Osteoblast (primary cell): ENCODE results near the gene BTN2A1. TPM values are rescaled to one million over a fixed set of nuclear protein-coding genes. Genes with fewer than 3 reads are reported as not detected.
A peak's percentile ranks its signal among the peaks of the same experiment; 100 is the strongest.
"Not testable (repeated sequence)": the region's sequence is repeated elsewhere in the genome, so short reads cannot be mapped to it uniquely, and the experiment has no call there.

Experiments used
- DNase-seq: peaks from one replicate; pipeline ENCODE4 v3.0.0; 2011; ENCODE audit warnings: low spot score, mixed read lengths; ENCODE audit not compliant: insufficient read length; ENCODE audit errors: missing footprints
- H2AFZ ChIP-seq: 2 replicates; pipeline ENCODE4 v1.6.0; 2011; ENCODE audit warnings: mild to moderate bottlenecking, low read length
- H3K27ac ChIP-seq: 2 replicates; pipeline ENCODE4 v1.5.1; 2011; ENCODE audit warnings: mild to moderate bottlenecking, low read depth, low read length, moderate library complexity
- H3K27me3 ChIP-seq: 2 replicates; pipeline ENCODE4 v1.6.0; 2012; ENCODE audit warnings: mild to moderate bottlenecking, control low read depth, inconsistent platforms, low read length, moderate library complexity; ENCODE audit not compliant: insufficient read depth
- H3K36me3 ChIP-seq: 2 replicates; pipeline ENCODE4 v1.5.1; 2011; ENCODE audit warnings: mild to moderate bottlenecking, low read length, control low read depth, moderate library complexity; ENCODE audit not compliant: insufficient read depth
- H3K4me1 ChIP-seq: 2 replicates; pipeline ENCODE4 v1.5.1; 2011; ENCODE audit warnings: mild to moderate bottlenecking, low read length, control low read depth, moderate library complexity; ENCODE audit not compliant: insufficient read depth
- H3K4me2 ChIP-seq: 2 replicates; pipeline ENCODE4 v1.6.0; 2011; ENCODE audit warnings: mild to moderate bottlenecking, low read length; ENCODE audit not compliant: insufficient read depth
- H3K4me3 ChIP-seq: fragments of 200-600 bp; sonication (generic); 3 replicates; pipeline ENCODE4 v1.5.1; 2012; ENCODE audit warnings: mild to moderate bottlenecking, low read length, inconsistent platforms; ENCODE audit not compliant: insufficient read depth
- H3K79me2 ChIP-seq: 2 replicates; pipeline ENCODE4 v1.6.0; 2012; ENCODE audit warnings: mild to moderate bottlenecking, low read length, control low read depth, inconsistent platforms; ENCODE audit not compliant: insufficient read depth
- H3K9me3 ChIP-seq: 2 replicates; pipeline ENCODE4 v1.5.1; 2011; ENCODE audit warnings: low read depth, low read length, control low read depth
- H4K20me1 ChIP-seq: 2 replicates; pipeline ENCODE4 v1.6.0; 2012; ENCODE audit warnings: mild to moderate bottlenecking, low read length, control low read depth; ENCODE audit not compliant: insufficient read depth
- total RNA-seq: library from RNA; depleted of rRNA; stranded (reverse); fragments of >200 nt; gene quantifications from 2 replicates; pipeline ENCODE4 v1.2.3, GENCODE V29; 2012
- TF ChIP-seq, protein P1 (sequence below): IDR thresholded peaks from 2 replicates; pipeline ENCODE4 v1.5.1; 2011; ENCODE audit warnings: mild to moderate bottlenecking, low read depth, low read length, moderate library complexity; ENCODE audit errors: extremely low read depth

Gene BTN2A1
- total RNA-seq, 1 donor, result 10.5 TPM

DNA sequence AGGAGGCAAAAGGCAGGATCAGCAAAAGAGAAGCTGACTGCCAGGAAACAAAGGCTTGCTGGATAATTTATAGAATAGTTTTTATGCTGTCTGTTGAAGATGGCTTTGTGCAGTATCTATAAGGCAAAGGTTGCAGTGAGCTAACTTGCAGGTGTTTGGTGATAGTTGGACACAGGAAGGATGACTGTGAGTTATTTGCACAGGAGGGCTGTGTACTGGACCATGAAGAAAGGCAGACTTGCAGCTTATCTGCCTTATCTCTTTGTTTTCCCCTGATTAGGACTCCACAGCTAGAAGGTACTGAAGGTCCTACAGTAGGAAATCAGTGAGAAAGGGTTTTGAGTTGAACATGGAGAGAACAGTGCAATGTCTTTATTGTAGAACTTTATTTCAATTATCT, 44.4 kb downstream of the BTN2A1 start:
- H3K4me2 ChIP-seq, result peak overlapping the region; percentile 80
- no peak overlapping the region for H3K4me3 ChIP-seq
- H3K27ac ChIP-seq, result no peak overlapping the region
- H2AFZ ChIP-seq, result no peak overlapping the region
- TF ChIP-seq, protein P1, sequence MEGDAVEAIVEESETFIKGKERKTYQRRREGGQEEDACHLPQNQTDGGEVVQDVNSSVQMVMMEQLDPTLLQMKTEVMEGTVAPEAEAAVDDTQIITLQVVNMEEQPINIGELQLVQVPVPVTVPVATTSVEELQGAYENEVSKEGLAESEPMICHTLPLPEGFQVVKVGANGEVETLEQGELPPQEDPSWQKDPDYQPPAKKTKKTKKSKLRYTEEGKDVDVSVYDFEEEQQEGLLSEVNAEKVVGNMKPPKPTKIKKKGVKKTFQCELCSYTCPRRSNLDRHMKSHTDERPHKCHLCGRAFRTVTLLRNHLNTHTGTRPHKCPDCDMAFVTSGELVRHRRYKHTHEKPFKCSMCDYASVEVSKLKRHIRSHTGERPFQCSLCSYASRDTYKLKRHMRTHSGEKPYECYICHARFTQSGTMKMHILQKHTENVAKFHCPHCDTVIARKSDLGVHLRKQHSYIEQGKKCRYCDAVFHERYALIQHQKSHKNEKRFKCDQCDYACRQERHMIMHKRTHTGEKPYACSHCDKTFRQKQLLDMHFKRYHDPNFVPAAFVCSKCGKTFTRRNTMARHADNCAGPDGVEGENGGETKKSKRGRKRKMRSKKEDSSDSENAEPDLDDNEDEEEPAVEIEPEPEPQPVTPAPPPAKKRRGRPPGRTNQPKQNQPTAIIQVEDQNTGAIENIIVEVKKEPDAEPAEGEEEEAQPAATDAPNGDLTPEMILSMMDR, result no peak
- H3K27me3 ChIP-seq, result peaks cover 34% of the 10 kb centered on the region
- H3K9me3 ChIP-seq, result no peaks in the 10 kb centered on the region
- no peaks in the 10 kb centered on the region for H3K4me1 ChIP-seq
- H3K36me3 ChIP-seq, result no peaks in the 10 kb centered on the region
- no peak for DNase-seq
- no peaks in the 10 kb centered on the region for H3K79me2 ChIP-seq
- H4K20me1 ChIP-seq, result no peaks in the 10 kb centered on the region

DNA sequence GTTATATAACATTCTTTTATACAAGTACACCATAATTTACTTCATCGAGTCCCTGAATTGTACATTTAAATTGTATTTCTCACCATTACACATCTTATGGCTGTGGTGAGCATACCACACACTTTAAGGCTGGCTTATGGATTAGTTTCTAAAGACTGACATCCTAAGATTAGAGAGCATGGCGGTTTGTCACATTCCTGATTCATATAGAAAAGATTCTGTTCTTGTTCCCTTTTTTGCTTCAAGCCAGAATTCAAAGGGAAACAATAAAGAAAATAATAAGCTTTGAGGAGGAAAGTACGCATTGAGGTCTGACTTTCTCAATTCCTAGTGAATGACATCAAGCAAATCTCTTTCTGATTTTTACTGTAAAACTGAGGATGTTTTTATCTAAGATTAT, 44.9 kb downstream of the BTN2A1 start:
- H3K9me3 ChIP-seq, result no peaks in the 10 kb centered on the region
- no peak overlapping the region for H2AFZ ChIP-seq
- peaks cover 34% of the 10 kb centered on the region for H3K27me3 ChIP-seq
- H4K20me1 ChIP-seq, result no peaks in the 10 kb centered on the region
- no peak overlapping the region for H3K4me2 ChIP-seq
- H3K79me2 ChIP-seq, result no peaks in the 10 kb centered on the region
- H3K36me3 ChIP-seq, result no peaks in the 10 kb centered on the region
- no peak overlapping the region for H3K27ac ChIP-seq
- no peaks in the 10 kb centered on the region for H3K4me1 ChIP-seq
- TF ChIP-seq, protein P1, result no peak
- no peak overlapping the region for H3K4me3 ChIP-seq
- DNase-seq, result no peak

DNA sequence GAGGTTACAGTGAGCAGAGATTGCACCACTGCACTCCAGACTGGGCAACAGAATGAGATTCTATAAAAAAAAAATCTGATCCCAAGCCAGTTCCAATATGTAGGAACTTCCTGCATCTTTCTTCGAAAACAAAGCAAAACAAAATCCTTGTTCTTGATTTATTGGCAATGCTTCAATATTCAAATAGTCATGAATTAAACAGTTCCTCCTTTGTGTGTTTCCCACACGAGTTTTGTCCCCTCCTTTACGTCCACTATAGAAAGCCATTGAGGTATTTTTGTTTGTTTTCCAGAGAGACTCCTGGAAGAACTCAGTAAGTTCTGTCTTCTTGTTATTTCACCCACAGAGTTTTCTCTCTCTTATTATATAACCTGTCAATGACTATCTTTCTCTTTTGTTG, 49.9 kb downstream of the BTN2A1 start:
- Histone ChIP-seq H3K4me3 (no peak overlapping the region), H2AFZ (no peak overlapping the region), H3K79me2 (no peaks in the 10 kb centered on the region), H3K27me3 (peaks cover 16% of the 10 kb centered on the region), H3K9me3 (no peaks in the 10 kb centered on the region), H3K36me3 (no peaks in the 10 kb centered on the region), H4K20me1 (no peaks in the 10 kb centered on the region), H3K27ac (no peak overlapping the region), H3K4me2 (no peak overlapping the region), H3K4me1 (no peaks in the 10 kb centered on the region)
- TF ChIP-seq, protein P1, result no peak
- no peak for DNase-seq

DNA sequence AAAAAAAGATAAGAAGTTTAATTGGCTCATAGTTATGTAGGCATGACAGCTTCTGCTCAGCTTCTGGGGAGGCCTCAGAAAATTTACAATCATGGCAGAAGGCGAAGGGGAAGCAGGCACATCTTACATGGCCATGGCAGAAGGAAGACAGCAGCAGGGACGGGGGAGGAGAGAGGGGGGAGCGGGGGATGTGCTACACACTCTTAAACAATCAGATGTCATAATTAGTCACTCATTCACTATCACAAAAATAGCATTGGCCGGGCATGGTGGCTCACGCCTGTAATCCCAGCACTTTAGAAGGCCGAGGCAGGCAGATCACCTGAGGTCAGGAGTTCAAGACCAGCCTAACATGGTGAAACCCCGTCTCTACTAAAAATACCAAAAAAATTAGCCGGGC, 53.3 kb downstream of the BTN2A1 start:
- H3K4me2 ChIP-seq, DNase-seq: not testable (repeated sequence)

More for the DNA sequence above, 53.3 kb downstream of the BTN2A1 start:
- not testable (repeated sequence) for H3K36me3 ChIP-seq, H3K9me3 ChIP-seq, H2AFZ ChIP-seq, H3K27me3 ChIP-seq, H3K4me1 ChIP-seq, H3K79me2 ChIP-seq, H3K27ac ChIP-seq, H3K4me3 ChIP-seq, H4K20me1 ChIP-seq
